PC-9 (cell line): ENCODE data around the gene CDCA3. TPM values are rescaled to one million over a fixed set of nuclear protein-coding genes. Genes with fewer than 3 reads are reported as not detected.

Source experiments
- BruUV-seq: library from RNA; stranded (reverse); fragments of 400-500 nt; replicated peaks from 2 replicates; lab custom pipeline; 2021; lab: Mats Ljungman, UMichigan
- CTCF ChIA-PET: fragments of 300-600 bp; sonication (Branson Sonifier 250); formaldehyde crosslinking; loops from one replicate; lab custom pipeline; 2022; ENCODE audit warnings: antibody characterized with exemption; lab: Charles Lee
- POLR2A ChIA-PET: fragments of 300-600 bp; sonication (Branson Sonifier 250); formaldehyde crosslinking; loops from one replicate; lab custom pipeline; 2022; ENCODE audit warnings: antibody characterized with exemption; ENCODE audit not compliant: unreplicated experiment; lab: Charles Lee
- DNase-seq, 2 experiments: peaks; one replicate each; pipeline versions ENCODE4 v3.0.0 to v3.0.0-alpha.2; 2015 to 2022; ENCODE audit warnings: mixed read lengths in 1 of 2
- H2AFZ ChIP-seq: fragments of 200-600 bp; sonication (generic); 2 replicates; pipeline ENCODE4 v1.8.1; 2017; ENCODE audit warnings: antibody characterized with exemption
- H3F3A ChIP-seq: fragments of 200-600 bp; sonication (generic); 2 replicates; pipeline ENCODE4 v1.8.1; 2017; ENCODE audit warnings: antibody characterized with exemption, mild to moderate bottlenecking, low read depth; ENCODE audit not compliant: insufficient read depth
- H3K27ac ChIP-seq: fragments of 200-600 bp; sonication (generic); 2 replicates; pipeline ENCODE4 v1.6.1; 2016; ENCODE audit warnings: mixed run types
- H3K27me3 ChIP-seq: fragments of 200-600 bp; sonication (generic); 2 replicates; pipeline ENCODE4 v1.6.1; 2016; ENCODE audit warnings: low read depth, mixed run types; ENCODE audit not compliant: insufficient read depth
- H3K36me3 ChIP-seq: fragments of 200-600 bp; sonication (generic); 2 replicates; pipeline ENCODE4 v1.6.1; 2016; ENCODE audit warnings: low read depth, mixed run types
- H3K4me1 ChIP-seq: fragments of 200-600 bp; sonication (generic); replicated peaks from 2 replicates; pipeline ENCODE4 v1.6.1; 2016; ENCODE audit warnings: mixed run types; ENCODE audit not compliant: insufficient read depth
- H3K4me2 ChIP-seq: fragments of 200-600 bp; sonication (generic); 2 replicates; pipeline ENCODE4 v1.6.1; 2017; ENCODE audit warnings: mixed run types
- H3K4me3 ChIP-seq: fragments of 200-600 bp; sonication (generic); 2 replicates; pipeline ENCODE4 v1.6.1; 2016; ENCODE audit warnings: mixed run types
- H3K79me2 ChIP-seq: fragments of 200-600 bp; sonication (generic); 2 replicates; pipeline ENCODE4 v1.6.1; 2017; ENCODE audit warnings: low read depth, mixed run types
- H3K9me2 ChIP-seq: fragments of 200-600 bp; sonication (generic); 2 replicates; pipeline ENCODE4 v1.8.1; 2017; ENCODE audit warnings: mild to moderate bottlenecking; ENCODE audit not compliant: insufficient read depth
- H3K9me3 ChIP-seq: fragments of 200-600 bp; sonication (generic); 2 replicates; pipeline ENCODE4 v1.8.1; 2016; ENCODE audit warnings: low read depth; ENCODE audit not compliant: insufficient read depth
- H4K20me1 ChIP-seq: fragments of 200-600 bp; sonication (generic); 2 replicates; pipeline ENCODE4 v1.8.1; 2017; ENCODE audit not compliant: insufficient read depth
- EZH2 ChIP-seq: fragments of 200-600 bp; sonication (generic); IDR thresholded peaks from 2 replicates; pipeline ENCODE4 v1.8.0; 2017; ENCODE audit warnings: antibody characterized with exemption, low read depth
- intact Hi-C: fragments of 100-400 bp; cut with micrococcal nuclease; formaldehyde crosslinking; loops from one replicate; pipeline ENCODE4 v1.10.0; 2022; ENCODE audit not compliant: unreplicated experiment
- total RNA-seq: library from RNA; stranded (reverse); gene quantifications from 2 replicates; pipeline ENCODE4 v1.2.3, GENCODE V29; 2021
- TF ChIP-seq, protein P1 (sequence below): fragments of 200-600 bp; sonication (generic); conservative IDR thresholded peaks from 2 replicates; pipeline ENCODE4 v1.6.1; 2017; ENCODE audit warnings: mixed run types, antibody characterized with exemption, mild to moderate bottlenecking, moderate library complexity

CDCA3 gene
- total RNA-seq, 1 experiment from 2014 or later: 125 TPM

DNA sequence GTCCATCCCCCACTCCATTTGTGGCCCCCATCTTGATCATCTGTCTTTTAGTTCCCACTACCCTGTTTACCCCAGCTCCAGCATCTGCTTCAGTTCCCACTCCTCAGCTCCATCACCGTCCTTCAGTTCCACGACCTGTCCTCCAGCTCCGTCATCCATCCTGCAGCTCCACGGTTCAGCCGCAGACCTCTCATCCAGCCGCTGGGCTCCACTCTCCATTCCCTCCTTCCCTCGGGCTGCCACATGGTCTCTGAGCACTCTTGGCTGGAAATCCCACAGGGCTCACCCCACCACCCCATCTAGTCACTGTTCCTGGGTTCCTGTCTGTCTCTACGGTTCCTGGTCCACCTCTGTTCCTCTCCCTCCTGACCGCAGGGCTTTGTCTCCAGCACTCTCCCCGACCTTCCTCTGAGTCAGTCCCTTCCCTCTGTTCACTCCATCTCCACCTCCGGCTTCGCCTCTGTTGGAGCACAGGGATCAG, 26.1 kb downstream of the CDCA3 start:
- Histone ChIP-seq H3K79me2 (no peaks in the 10 kb centered on the region), H3K36me3 (no peaks in the 10 kb centered on the region), H3F3A (no peaks in the 10 kb centered on the region; the same call in 1 of the 2 replicates), H3K4me3 (no peak overlapping the region), H3K4me2 (no peak overlapping the region), H2AFZ (no peak overlapping the region), H3K9me3 (no peaks in the 10 kb centered on the region), H3K27ac (no peak overlapping the region), H3K4me1 (no peaks in the 10 kb centered on the region; the same call in 1 of the 2 replicates), H3K27me3 (peaks cover 97% of the 10 kb centered on the region), H4K20me1 (no peaks in the 10 kb centered on the region), H3K9me2 (no peaks in the 10 kb centered on the region)
- POLR2A ChIA-PET: interaction anchor here (0.6 kb wide), 1 partner anchor 488 kb away, joined by 3 read pairs; no protein-coding TSS in a partner anchor
- no peak for TF ChIP-seq EZH2
- TF ChIP-seq, protein P1, sequence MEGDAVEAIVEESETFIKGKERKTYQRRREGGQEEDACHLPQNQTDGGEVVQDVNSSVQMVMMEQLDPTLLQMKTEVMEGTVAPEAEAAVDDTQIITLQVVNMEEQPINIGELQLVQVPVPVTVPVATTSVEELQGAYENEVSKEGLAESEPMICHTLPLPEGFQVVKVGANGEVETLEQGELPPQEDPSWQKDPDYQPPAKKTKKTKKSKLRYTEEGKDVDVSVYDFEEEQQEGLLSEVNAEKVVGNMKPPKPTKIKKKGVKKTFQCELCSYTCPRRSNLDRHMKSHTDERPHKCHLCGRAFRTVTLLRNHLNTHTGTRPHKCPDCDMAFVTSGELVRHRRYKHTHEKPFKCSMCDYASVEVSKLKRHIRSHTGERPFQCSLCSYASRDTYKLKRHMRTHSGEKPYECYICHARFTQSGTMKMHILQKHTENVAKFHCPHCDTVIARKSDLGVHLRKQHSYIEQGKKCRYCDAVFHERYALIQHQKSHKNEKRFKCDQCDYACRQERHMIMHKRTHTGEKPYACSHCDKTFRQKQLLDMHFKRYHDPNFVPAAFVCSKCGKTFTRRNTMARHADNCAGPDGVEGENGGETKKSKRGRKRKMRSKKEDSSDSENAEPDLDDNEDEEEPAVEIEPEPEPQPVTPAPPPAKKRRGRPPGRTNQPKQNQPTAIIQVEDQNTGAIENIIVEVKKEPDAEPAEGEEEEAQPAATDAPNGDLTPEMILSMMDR: no peak
- CTCF ChIA-PET: interaction anchor here (0.6 to 1.3 kb wide), 6 partner anchors 13 to 152 kb away, joined by 3 to 7 read pairs (median 4); partner anchors contain the start of genes MLF2 and ZNF384
- no peak for DNase-seq
- intact Hi-C loops: loop anchor here (1.0 to 5.0 kb wide), 6 partner anchors 46 to 258 kb away; partner anchors contain the start of genes MLF2, NOP2 and ZNF384
- BruUV-seq: no TSS peak

DNA sequence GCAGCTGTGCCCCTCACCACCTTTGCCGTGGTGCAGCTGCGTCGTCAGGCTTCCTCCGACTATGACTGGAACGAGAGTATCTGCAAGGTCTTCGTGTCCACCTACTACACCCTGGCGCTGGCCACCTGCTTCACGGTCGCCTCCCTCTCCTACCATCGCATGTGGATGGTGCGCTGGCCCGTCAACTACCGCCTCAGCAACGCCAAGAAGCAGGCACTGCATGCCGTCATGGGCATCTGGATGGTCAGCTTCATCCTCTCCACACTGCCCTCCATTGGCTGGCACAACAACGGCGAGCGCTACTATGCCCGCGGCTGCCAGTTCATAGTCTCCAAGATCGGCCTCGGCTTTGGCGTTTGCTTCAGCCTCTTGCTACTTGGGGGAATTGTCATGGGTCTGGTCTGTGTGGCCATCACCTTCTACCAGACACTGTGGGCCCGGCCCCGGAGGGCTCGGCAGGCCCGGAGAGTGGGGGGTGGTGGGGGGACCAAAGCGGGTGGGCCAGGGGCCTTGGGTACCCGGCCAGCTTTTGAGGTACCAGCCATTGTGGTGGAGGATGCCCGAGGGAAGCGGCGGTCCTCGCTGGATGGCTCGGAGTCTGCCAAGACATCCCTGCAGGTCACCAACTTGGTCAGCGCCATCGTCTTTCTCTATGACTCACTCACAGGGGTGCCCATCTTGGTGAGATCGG, 26.9 kb downstream of the CDCA3 start:
- intact Hi-C loops: loop anchor here (2.0 kb wide), 1 partner anchor 207 kb away; no protein-coding TSS in a partner anchor
- H3K79me2 ChIP-seq: no peaks in the 10 kb centered on the region
- H3K4me2 ChIP-seq: no peak overlapping the region
- H3K9me2 ChIP-seq: no peaks in the 10 kb centered on the region
- peaks cover 97% of the 10 kb centered on the region for H3K27me3 ChIP-seq
- H3K4me1 ChIP-seq: no peaks in the 10 kb centered on the region; the same call in 1 of the 2 replicates
- DNase-seq: no peak
- no TSS peak for BruUV-seq
- no peak overlapping the region for H3K27ac ChIP-seq
- TF ChIP-seq, protein P1: no peak
- no peak for TF ChIP-seq EZH2
- H2AFZ ChIP-seq: no peak overlapping the region
- ChIA-PET CTCF (interaction anchor here (0.6 to 1.4 kb wide), 4 partner anchors 12 to 151 kb away, joined by 3 to 7 read pairs (median 4); partner anchors contain the start of gene MLF2), POLR2A (interaction anchor here (0.6 kb wide), 1 partner anchor 488 kb away, joined by 3 read pairs; no protein-coding TSS in a partner anchor)
- H4K20me1 ChIP-seq: no peaks in the 10 kb centered on the region
- no peaks in the 10 kb centered on the region for H3K36me3 ChIP-seq
- no peaks in the 10 kb centered on the region; the same call in 1 of the 2 replicates for H3F3A ChIP-seq
- no peak overlapping the region for H3K4me3 ChIP-seq
- no peaks in the 10 kb centered on the region for H3K9me3 ChIP-seq

DNA sequence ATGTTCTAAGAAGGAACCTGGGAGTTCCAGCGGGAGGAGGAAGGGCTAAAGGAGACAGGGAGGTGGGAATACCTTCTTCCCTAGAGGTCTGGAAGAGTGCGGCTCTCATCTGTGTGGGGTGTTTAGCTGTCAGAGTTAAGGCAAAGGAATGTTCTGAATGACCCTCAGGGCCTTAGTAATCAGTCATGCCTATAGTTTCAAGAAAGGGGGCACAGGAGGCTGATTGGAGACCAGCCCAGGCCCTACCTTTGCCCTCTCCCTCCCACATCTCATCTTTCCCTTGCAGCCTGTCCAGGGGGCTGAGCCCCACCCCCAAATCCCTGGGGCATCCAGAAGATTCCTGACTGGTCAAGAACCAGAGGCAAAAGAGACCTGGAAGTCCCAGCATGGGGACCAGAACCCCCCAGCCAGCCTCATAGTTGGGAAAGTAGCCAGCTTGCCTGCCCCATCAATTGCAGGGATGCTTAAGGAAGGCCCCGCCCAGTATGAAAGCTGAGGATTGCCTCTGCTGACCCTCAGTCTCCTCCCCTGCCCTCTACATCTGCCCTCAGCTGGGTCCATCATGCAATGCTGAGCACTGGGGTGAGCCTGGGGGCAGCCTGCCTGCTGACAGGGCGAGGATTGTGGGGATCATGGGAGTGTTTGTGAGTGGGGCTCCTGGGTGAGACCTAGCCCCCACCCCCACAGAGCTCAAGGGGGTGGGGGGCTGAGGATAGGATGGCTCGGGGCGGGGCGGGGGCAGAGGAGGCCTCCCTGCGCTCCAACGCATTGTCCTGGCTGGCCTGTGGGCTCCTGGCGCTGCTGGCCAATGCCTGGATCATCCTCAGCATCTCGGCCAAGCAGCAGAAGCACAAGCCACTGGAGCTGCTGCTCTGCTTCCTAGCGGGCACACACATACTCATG, 27.7 kb downstream of the CDCA3 start:
- Histone ChIP-seq H3K9me2 (no peaks in the 10 kb centered on the region), H2AFZ (no peak overlapping the region), H3F3A (no peaks in the 10 kb centered on the region; the same call in 1 of the 2 replicates), H3K4me1 (no peaks in the 10 kb centered on the region; the same call in 1 of the 2 replicates), H3K4me3 (no peak overlapping the region), H3K27me3 (peaks cover 90% of the 10 kb centered on the region), H3K9me3 (no peaks in the 10 kb centered on the region), H3K27ac (no peak overlapping the region), H3K36me3 (no peaks in the 10 kb centered on the region), H4K20me1 (no peaks in the 10 kb centered on the region), H3K4me2 (no peak overlapping the region), H3K79me2 (no peaks in the 10 kb centered on the region)
- DNase-seq: no peak
- intact Hi-C loops: loop anchor here (2.0 kb wide), 1 partner anchor 207 kb away; no protein-coding TSS in a partner anchor
- CTCF ChIA-PET: interaction anchor here (0.6 to 1.4 kb wide), 2 partner anchors 40 to 70 kb away, joined by 3 to 4 read pairs; partner anchors contain the start of gene MLF2
- POLR2A ChIA-PET: no interaction called here
- BruUV-seq: no TSS peak
- no peak for TF ChIP-seq EZH2
- TF ChIP-seq, protein P1: no peak
